ENCODE data around the gene TMPRSS13.

Gene TMPRSS13

GRCh38 chr11:117972044-117972443 lies 42.8 kb upstream of the TMPRSS13 start:
- no peak overlapping the region for H4K12ac ChIP-seq (ENCODE audit: low read depth, low read length)
- no peak overlapping the region for H3K4ac ChIP-seq (ENCODE audit: low read depth, low read length)
- no peak overlapping the region for H3K4me2 ChIP-seq (ENCODE audit: low read length)

DNA sequence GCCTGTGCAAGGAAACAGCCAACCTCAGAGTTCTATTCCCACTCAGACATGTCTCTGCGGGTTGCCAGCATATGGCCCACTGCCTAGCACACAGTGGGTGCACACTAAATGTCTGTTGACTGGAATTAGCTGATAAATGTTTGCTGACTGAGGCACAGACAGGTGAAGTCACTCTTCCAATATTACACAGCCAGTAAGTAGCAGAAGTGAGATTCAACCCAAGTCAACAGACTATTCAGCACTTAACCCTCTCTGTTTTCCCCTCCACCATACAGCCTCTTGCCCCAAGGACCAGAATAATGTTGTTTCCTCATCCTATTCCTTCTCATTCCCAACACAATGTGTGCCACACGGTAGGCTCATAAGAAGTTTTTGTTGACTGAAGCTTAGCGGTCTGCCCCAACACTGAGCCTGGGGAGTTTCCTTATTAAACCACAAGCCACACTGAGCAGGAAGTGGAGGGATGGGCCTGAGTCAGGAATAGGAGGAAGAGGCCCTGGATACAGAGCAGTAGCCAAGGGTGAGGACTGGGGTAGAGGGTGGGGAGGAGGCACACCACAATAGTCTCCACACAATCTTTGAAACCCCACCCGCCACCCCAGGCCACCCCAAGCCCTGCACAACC lies 41.3 kb upstream of the TMPRSS13 start:
- Histone ChIP-seq H2BK5ac (ENCODE audit: low read depth, low read length, poor library complexity) (no peak overlapping the region), H3K27ac (ENCODE audit: low read depth, low read length) (no peak overlapping the region), H2BK120ac (ENCODE audit: insufficient read depth, low read length, poor library complexity) (no peak overlapping the region), H2AFZ (ENCODE audit: insufficient read depth, low read length, poor library complexity) (no peak overlapping the region), H3K79me1 (ENCODE audit: low read length) (no peaks in the 10 kb centered on the region), H2BK12ac (ENCODE audit: low read length) (no peak overlapping the region), H3K14ac (ENCODE audit: low read length) (no peak overlapping the region), H4K12ac (ENCODE audit: low read depth, low read length) (no peak overlapping the region), H3K36me3 (ENCODE audit: control insufficient read depth in 1 of 2, insufficient read depth in 2 of 2, low read length in 2 of 2) (no peaks in the 10 kb centered on the region), H2AK5ac (ENCODE audit: low read length) (no peak overlapping the region), H3K9me3 (ENCODE audit: insufficient read depth, low read depth, low read length) (no peaks in the 10 kb centered on the region), H4K91ac (ENCODE audit: low read depth, low read length) (no peak overlapping the region), H3K18ac (ENCODE audit: low read length) (no peak overlapping the region), H3K4me3 (ENCODE audit: low read depth, low read length) (no peak overlapping the region), H3K4me1 (ENCODE audit: control insufficient read depth in 1 of 2, insufficient read depth in 2 of 2, low read length in 2 of 2) (no peaks in the 10 kb centered on the region), H3K27me3 (ENCODE audit: insufficient read depth, low read length) (no peaks in the 10 kb centered on the region), H3K79me2 (ENCODE audit: control insufficient read depth, insufficient read depth, low read length, poor library complexity) (no peaks in the 10 kb centered on the region), H3K4ac (ENCODE audit: low read depth, low read length) (no peak overlapping the region), H3K4me2 (ENCODE audit: low read length) (no peak overlapping the region), H3K9ac (ENCODE audit: low read length) (no peak overlapping the region), H3K23ac (ENCODE audit: low read length) (no peak overlapping the region), H4K8ac (ENCODE audit: low read depth, low read length) (no peak overlapping the region)
- WGBS (ENCODE audit: extremely low coverage, insufficient coverage, insufficient read length), result no CpG with 5 or more reads among the region's 4 CpGs
- DNase-seq, result no peak

More at GRCh38 chr11:117972044-117972443, 42.8 kb upstream of the TMPRSS13 start:
- Histone ChIP-seq H4K91ac (ENCODE audit: low read depth, low read length) (no peak overlapping the region), H4K8ac (ENCODE audit: low read depth, low read length) (no peak overlapping the region), H3K18ac (ENCODE audit: low read length) (no peak overlapping the region), H2BK5ac (ENCODE audit: low read depth, low read length, poor library complexity) (no peak overlapping the region), H2AK5ac (ENCODE audit: low read length) (no peak overlapping the region), H3K36me3 (ENCODE audit: control insufficient read depth in 1 of 2, insufficient read depth in 2 of 2, low read length in 2 of 2) (no peaks in the 10 kb centered on the region), H3K27ac (ENCODE audit: low read depth, low read length) (no peak overlapping the region), H2BK12ac (ENCODE audit: low read length) (no peak overlapping the region), H3K23ac (ENCODE audit: low read length) (no peak overlapping the region), H3K79me2 (ENCODE audit: control insufficient read depth, insufficient read depth, low read length, poor library complexity) (no peaks in the 10 kb centered on the region), H2BK120ac (ENCODE audit: insufficient read depth, low read length, poor library complexity) (no peak overlapping the region), H3K79me1 (ENCODE audit: low read length) (no peaks in the 10 kb centered on the region), H3K4me3 (ENCODE audit: low read depth, low read length) (no peak overlapping the region), H3K27me3 (ENCODE audit: insufficient read depth, low read length) (no peaks in the 10 kb centered on the region), H3K4me1 (ENCODE audit: control insufficient read depth in 1 of 2, insufficient read depth in 2 of 2, low read length in 2 of 2) (no peaks in the 10 kb centered on the region), H3K9me3 (ENCODE audit: insufficient read depth, low read depth, low read length) (no peaks in the 10 kb centered on the region), H3K9ac (ENCODE audit: low read length) (no peak overlapping the region), H3K14ac (ENCODE audit: low read length) (no peak overlapping the region), H2AFZ (ENCODE audit: insufficient read depth, low read length, poor library complexity) (no peak overlapping the region)
- no CpG with 5 or more reads among the region's 10 CpGs for WGBS (ENCODE audit: extremely low coverage, insufficient coverage, insufficient read length)
- DNase-seq, result no peak

- Histone ChIP-seq H3K36me3 (ENCODE audit: control insufficient read depth in 1 of 2, insufficient read depth in 2 of 2, low read length in 2 of 2) (no peaks in the 10 kb centered on the region), H2AFZ (ENCODE audit: insufficient read depth, low read length, poor library complexity) (no peak overlapping the region), H3K27me3 (ENCODE audit: insufficient read depth, low read length) (no peaks in the 10 kb centered on the region), H3K4me1 (ENCODE audit: control insufficient read depth in 1 of 2, insufficient read depth in 2 of 2, low read length in 2 of 2) (no peaks in the 10 kb centered on the region), H3K23ac (ENCODE audit: low read length) (no peak overlapping the region), H3K14ac (ENCODE audit: low read length) (no peak overlapping the region), H3K9ac (ENCODE audit: low read length) (no peak overlapping the region), H2BK12ac (ENCODE audit: low read length) (no peak overlapping the region), H4K12ac (ENCODE audit: low read depth, low read length) (no peak overlapping the region), H3K79me1 (ENCODE audit: low read length) (no peaks in the 10 kb centered on the region), H3K18ac (ENCODE audit: low read length) (no peak overlapping the region), H2BK5ac (ENCODE audit: low read depth, low read length, poor library complexity) (no peak overlapping the region), H3K4ac (ENCODE audit: low read depth, low read length) (no peak overlapping the region), H2AK5ac (ENCODE audit: low read length) (no peak overlapping the region), H3K9me3 (ENCODE audit: insufficient read depth, low read depth, low read length) (no peaks in the 10 kb centered on the region), H4K91ac (ENCODE audit: low read depth, low read length) (no peak overlapping the region), H4K8ac (ENCODE audit: low read depth, low read length) (no peak overlapping the region), H3K4me2 (ENCODE audit: low read length) (no peak overlapping the region), H3K4me3 (ENCODE audit: low read depth, low read length) (no peak overlapping the region), H2BK120ac (ENCODE audit: insufficient read depth, low read length, poor library complexity) (no peak overlapping the region), H3K27ac (ENCODE audit: low read depth, low read length) (no peak overlapping the region), H3K79me2 (ENCODE audit: control insufficient read depth, insufficient read depth, low read length, poor library complexity) (no peaks in the 10 kb centered on the region)
- WGBS (ENCODE audit: extremely low coverage, insufficient coverage, insufficient read length), result no CpG with 5 or more reads among the region's 5 CpGs
- DNase-seq, result no peak
Measured at GRCh38 chr11:117969160-117969991, 40.2 kb upstream of the TMPRSS13 start.

- H2BK5ac ChIP-seq (ENCODE audit: low read depth, low read length, poor library complexity), result no peak overlapping the region
- no peaks in the 10 kb centered on the region for H3K36me3 ChIP-seq (ENCODE audit: control insufficient read depth in 1 of 2, insufficient read depth in 2 of 2, low read length in 2 of 2)
- no peaks in the 10 kb centered on the region for H3K4me1 ChIP-seq (ENCODE audit: control insufficient read depth in 1 of 2, insufficient read depth in 2 of 2, low read length in 2 of 2)
- no CpG with 5 or more reads among the region's 8 CpGs for WGBS (ENCODE audit: extremely low coverage, insufficient coverage, insufficient read length)
- H3K18ac ChIP-seq (ENCODE audit: low read length), result no peak overlapping the region
- no peaks in the 10 kb centered on the region for H3K79me2 ChIP-seq (ENCODE audit: control insufficient read depth, insufficient read depth, low read length, poor library complexity)
- no peak overlapping the region for H3K4ac ChIP-seq (ENCODE audit: low read depth, low read length)
- no peaks in the 10 kb centered on the region for H3K27me3 ChIP-seq (ENCODE audit: insufficient read depth, low read length)
- H3K4me3 ChIP-seq (ENCODE audit: low read depth, low read length), result no peak overlapping the region
- DNase-seq, result no peak
- no peak overlapping the region for H4K91ac ChIP-seq (ENCODE audit: low read depth, low read length)
- H3K9ac ChIP-seq (ENCODE audit: low read length), result peak overlapping the region; percentile 52
- no peak overlapping the region for H3K27ac ChIP-seq (ENCODE audit: low read depth, low read length)
- H2AK5ac ChIP-seq (ENCODE audit: low read length), result no peak overlapping the region
- no peaks in the 10 kb centered on the region for H3K79me1 ChIP-seq (ENCODE audit: low read length)
- no peak overlapping the region for H2AFZ ChIP-seq (ENCODE audit: insufficient read depth, low read length, poor library complexity)
- no peak overlapping the region for H3K14ac ChIP-seq (ENCODE audit: low read length)
- no peak overlapping the region for H4K8ac ChIP-seq (ENCODE audit: low read depth, low read length)
- no peak overlapping the region for H2BK120ac ChIP-seq (ENCODE audit: insufficient read depth, low read length, poor library complexity)
- peak overlapping the region; percentile 86 for H3K23ac ChIP-seq (ENCODE audit: low read length)
- H2BK12ac ChIP-seq (ENCODE audit: low read length), result no peak overlapping the region
- H3K4me2 ChIP-seq (ENCODE audit: low read length), result no peak overlapping the region
- H3K9me3 ChIP-seq (ENCODE audit: insufficient read depth, low read depth, low read length), result no peaks in the 10 kb centered on the region
- no peak overlapping the region for H4K12ac ChIP-seq (ENCODE audit: low read depth, low read length)
Measured at GRCh38 chr11:117966908-117967307, 37.7 kb upstream of the TMPRSS13 start.

Data from trophoblast cell (in vitro differentiated cells and primary cell).